ENCODE results near the gene CLN3.
"Not testable (repeated sequence)": the region's sequence is repeated elsewhere in the genome, so short reads cannot be mapped to it uniquely, and the experiment has no call there.

CLN3 gene

DNA sequence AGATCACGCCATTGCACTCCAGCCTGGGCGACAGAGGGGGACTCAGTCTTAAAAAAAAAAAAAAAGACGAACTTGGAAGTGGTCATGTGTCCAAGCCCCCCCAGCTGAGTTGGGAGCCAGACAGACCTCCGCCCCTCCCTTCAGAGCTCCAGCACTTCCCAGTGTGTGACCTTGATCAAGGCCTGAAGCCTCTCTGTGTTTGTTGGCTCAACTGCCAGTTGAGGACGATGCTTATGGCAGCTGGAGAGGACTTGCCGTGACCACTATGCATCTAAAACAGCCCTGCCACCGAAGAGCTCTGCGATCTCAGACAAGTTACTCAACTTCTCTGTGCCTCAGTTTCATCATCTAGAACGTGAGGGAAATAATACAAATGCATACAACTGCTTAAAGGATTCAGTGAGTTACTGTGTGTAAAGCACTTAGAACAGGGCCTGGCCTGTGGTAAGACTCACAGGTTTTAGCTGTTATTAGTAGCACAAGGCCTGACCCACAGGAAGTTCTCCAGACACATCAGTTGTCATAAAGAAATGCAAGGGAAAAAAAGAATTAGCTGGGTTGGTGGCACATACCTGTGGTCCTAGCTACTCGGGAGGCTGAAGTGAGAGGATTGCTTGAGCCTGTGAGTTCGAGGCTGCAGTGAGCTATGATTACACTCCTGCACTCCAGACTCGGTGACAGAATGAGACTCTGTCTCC lies 21.8 kb upstream of the CLN3 start:
- DNase-seq = no peak

- DNase-seq = no peak
Observed at GRCh38 chr16:28511801-28512789, 20.2 kb upstream of the CLN3 start.

- DNase-seq = no peak
Observed at GRCh38 chr16:28511031-28511430, 19.2 kb upstream of the CLN3 start.

DNA sequence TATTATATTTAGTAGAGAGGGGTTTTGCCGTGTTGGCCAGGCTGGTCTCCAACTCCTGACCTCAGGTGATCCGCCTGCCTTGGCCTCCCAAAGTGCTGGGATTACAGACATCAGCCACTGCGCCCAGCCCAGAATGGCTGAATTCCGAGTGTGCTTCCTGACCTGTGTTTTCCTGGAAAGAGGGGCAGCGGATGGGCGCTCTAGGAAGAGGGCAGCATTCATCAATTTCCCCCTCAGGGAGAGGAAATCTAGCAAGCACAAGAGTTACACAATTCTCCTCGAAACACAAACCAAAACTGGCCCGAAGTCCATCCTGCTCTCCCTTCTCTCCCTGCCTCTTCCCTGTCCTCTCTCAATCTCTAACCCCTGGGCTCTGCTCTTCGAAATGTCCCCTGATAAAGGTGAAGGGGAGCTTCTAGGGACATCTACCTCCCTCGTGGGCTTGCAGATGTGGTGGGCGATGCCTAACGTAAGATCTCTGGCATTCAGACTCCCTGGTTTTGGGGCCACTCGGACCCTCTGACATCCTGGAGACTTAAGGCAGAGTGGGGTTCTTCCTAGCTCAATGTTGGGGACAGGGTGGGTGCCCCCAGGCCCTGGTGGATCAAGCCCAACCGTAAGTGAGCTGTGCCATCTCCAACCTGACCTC lies 13.7 kb upstream of the CLN3 start:
- DNase-seq = no peak

DNA sequence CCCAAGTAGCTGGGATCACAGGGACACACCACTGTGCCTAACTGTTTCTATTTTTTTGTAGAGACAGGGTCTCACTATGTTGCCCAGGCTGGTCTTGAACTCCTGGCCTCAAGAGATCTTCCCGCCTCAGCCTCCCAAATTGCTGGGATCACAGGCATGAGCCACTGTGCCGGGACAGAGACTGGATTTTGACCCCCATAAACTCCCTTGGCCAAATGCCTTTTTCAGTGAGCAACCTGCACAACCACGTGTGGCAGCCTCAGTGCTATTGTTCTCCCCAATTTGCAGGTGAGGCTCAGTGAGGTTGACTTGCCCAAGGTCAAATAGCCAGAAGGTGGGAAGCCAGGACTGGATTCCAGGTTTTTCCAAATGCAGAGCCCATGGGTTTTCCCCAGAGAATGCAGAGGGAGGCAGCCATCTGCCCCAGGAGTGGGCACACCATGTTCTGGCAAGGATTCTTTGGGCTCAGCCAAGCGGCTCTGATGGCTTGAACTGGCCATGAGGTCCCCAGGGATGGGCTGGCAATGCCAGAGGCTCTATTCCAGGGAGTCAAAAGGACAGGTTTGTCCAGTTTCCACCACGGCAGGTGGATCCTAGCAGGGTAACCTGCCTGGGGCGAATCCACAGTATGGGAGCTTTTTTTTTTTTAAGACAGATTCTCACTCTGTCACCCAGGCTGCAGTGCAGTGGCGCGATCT lies 13.0 kb upstream of the CLN3 start:
- no peak for DNase-seq

GRCh38 chr16:28503470-28504259 lies 11.8 kb upstream of the CLN3 start:
- DNase-seq = no peak

- no peak for DNase-seq
Observed at GRCh38 chr16:28502290-28502689, 10.4 kb upstream of the CLN3 start.

DNA sequence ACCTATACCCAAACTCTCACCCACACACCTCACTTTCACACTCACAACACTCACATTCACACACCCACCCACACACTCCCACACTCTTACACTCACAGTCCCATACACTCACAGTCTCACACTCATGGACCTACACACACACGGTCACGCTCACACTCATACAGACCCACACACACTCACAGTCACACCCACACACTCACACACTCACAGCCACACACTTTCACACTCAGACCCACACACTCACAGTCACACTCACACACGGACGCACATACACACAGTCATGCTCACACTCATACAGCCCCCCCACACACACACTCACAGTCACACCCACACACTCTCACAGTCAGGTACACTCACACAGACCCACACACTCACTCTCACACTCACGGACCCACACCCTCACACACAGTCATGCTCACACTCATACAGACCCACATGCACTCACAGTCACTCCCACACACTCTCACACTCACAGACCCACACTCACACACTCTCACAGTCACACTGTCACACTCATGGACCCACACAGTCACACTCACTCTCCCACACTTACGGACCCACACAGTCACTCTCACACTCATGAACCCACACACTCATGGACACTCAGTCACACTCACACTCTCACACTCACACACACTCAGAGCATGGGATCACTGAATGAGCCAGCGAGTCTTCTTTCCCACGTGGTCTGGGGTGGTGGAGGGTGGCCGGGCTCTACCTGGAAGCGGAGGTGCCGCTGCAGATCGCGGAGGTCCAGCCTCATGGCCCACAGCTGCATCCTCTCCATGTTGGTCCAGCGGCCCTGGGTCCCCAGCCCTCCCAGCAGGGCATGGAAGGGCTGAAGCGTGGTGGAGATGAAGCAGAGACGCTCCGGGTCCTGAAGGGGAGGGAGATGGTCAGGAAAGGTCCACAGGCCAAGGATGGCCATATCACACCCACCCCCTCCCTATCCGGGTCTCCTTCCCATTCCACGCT lies 9.7 kb upstream of the CLN3 start:
- no peak for DNase-seq

GRCh38 chr16:28500476-28501180 lies 8.8 kb upstream of the CLN3 start:
- not testable (repeated sequence) for DNase-seq

- no peak for DNase-seq
Observed at GRCh38 chr16:28499854-28500253, 8.0 kb upstream of the CLN3 start.

GRCh38 chr16:28498666-28499381 lies 7.0 kb upstream of the CLN3 start:
- DNase-seq = no peak

GRCh38 chr16:28497861-28498599 lies 6.2 kb upstream of the CLN3 start:
- DNase-seq = no peak

DNA sequence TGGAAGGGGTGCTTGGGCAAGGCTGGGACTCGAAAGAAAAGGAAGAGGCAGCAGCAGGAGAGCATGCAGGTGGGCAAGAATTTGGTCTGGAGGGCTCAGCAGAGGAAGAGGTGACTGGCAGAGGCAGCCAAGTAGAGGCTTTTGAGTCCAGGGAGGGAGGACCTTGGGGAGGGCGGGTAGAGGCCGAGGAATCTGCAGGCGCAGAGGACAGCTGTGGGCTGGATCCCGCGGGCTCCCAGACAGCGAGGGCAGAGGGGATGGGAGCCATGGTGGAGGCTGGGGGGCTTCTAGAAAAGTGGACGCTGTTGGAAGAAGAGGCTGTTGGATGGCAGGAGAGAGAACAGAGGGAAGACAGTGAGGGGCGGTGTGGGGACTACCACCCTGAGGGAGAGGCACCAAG lies 5.5 kb upstream of the CLN3 start:
- DNase-seq = no peak

- DNase-seq = no peak
Observed at GRCh38 chr16:28496844-28497243, 5.0 kb upstream of the CLN3 start.

- DNase-seq = no peak
Observed at GRCh38 chr16:28495795-28496749, 4.2 kb upstream of the CLN3 start.

DNA sequence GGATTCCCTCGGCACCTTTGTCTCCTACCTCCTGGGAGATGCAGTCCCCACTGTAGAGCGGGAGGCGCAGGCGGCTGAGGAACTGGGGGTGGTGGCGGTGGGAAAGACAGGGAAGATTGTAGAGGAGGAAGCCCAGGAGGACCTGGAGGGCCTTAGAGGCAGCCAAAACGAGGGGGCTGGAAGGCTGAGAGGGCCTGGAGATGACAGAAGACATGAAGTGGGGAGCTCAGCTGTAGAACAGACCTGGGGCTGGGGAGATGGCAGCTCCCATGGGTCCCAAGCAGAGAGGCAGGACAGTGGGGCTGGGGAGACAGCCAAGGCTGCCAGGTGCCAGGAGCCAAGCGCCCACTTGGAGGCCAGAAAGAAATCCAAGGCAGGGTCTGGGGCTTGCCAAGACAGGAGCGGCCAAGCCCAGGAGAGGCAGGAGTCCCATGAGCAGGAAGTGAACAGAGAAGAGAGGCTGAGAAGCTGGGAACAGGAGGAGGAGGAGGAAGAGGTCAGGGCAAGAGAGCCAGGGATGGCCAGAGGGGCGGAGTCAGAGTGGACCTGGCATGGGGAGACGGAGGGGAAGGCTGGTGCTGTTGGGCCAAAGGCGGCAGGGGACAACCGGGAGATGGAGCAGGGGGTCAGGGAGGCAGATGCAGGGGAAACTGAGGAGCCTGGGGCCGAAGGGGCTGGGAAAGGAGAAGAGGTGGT lies 3.4 kb upstream of the CLN3 start:
- DNase-seq = peak; percentile 16
